Lung (tissue), 12 donors: ENCODE data around the gene PRPF40B. TPM values are rescaled to one million over a fixed set of nuclear protein-coding genes. Genes with fewer than 3 reads are reported as not detected.

Source experiments
- ATAC-seq: fragments of 200-7000 bp; cut with Tn5 transposase; one replicate; pipeline ENCODE4 v1.9.1; 2020; ENCODE audit warnings: moderate number of reproducible peaks; ENCODE audit not compliant: insufficient read depth, low FRiP score
- DNase-seq, 3 donors: peaks; one replicate each; pipeline ENCODE4 v3.0.0-alpha.2; 2013 to 2017
- H3K27ac ChIP-seq, 2 donors: one replicate each; pipeline ENCODE4 v1.5.1; 2013; ENCODE audit warnings: mild to moderate bottlenecking in 2 of 2, moderate library complexity in 2 of 2, control low read depth in 1 of 2, inconsistent platforms in 1 of 2, low read depth in 1 of 2, low read length in 1 of 2
- H3K27me3 ChIP-seq, 3 donors: one replicate each; pipeline ENCODE4 v1.5.1; 2013; ENCODE audit warnings: low read length in 2 of 3; ENCODE audit not compliant: control insufficient read depth in 3 of 3, insufficient read depth in 3 of 3
- H3K36me3 ChIP-seq, 4 donors: one replicate each; pipeline ENCODE4 v1.5.1; 2013; ENCODE audit warnings: low read length in 4 of 4, mild to moderate bottlenecking in 1 of 4, moderate library complexity in 1 of 4; ENCODE audit not compliant: control insufficient read depth in 4 of 4, insufficient read depth in 4 of 4
- H3K4me1 ChIP-seq, 5 donors: one replicate each; pipeline ENCODE4 v1.5.1; 2013; ENCODE audit warnings: low read length in 5 of 5, mild to moderate bottlenecking in 2 of 5, moderate library complexity in 1 of 5; ENCODE audit not compliant: control insufficient read depth in 5 of 5, insufficient read depth in 5 of 5
- H3K4me3 ChIP-seq: one replicate; pipeline ENCODE4 v1.5.1; 2013; ENCODE audit warnings: mild to moderate bottlenecking, control low read depth, moderate library complexity
- H3K9ac ChIP-seq, 2 donors: one replicate each; pipeline ENCODE4 v1.5.1; 2013; ENCODE audit warnings: low read length in 2 of 2, control low read depth in 1 of 2; ENCODE audit not compliant: insufficient read depth in 1 of 2
- H3K9me3 ChIP-seq, 4 donors: one replicate each; pipeline ENCODE4 v1.5.1; 2013; ENCODE audit warnings: low read length in 3 of 4, mild to moderate bottlenecking in 1 of 4, moderate library complexity in 1 of 4; ENCODE audit not compliant: control insufficient read depth in 4 of 4, insufficient read depth in 3 of 4
- CTCF ChIP-seq: IDR thresholded peaks from 2 replicates; pipeline ENCODE4 v1.5.1; 2012; ENCODE audit warnings: mild to moderate bottlenecking; ENCODE audit errors: control extremely low read depth, extremely low read depth
- WGBS, 2 donors: extraction: QIAGEN DNeasy Blood & Tissue Kit; methylation state at CpG; one replicate each; pipeline ENCODE4 v1.1.7; 2013; 5-methylcytosine and 5-hydroxymethylcytosine counted together
- polyA plus RNA-seq, 2 donors: library from polyadenylated mRNA; stranded (reverse); fragments of 200-250 nt; gene quantifications; one replicate each; pipeline ENCODE4 v1.2.1, GENCODE V29; 2013
- total RNA-seq, 2 donors: library from RNA; depleted of rRNA in 1 of 2; stranded (reverse); fragments of >200 nt in 1 of 2; gene quantifications; one replicate each; pipeline ENCODE4 v1.2.1, GENCODE V29; 2014 to 2021
- donor health status: control.
- donor health status: control.
- donor health status: Bipolar disorder and iron deficiency.
- donor health status: healthy.
- donor health status: DM: yes; HTN: yes; CAD: no.

Gene PRPF40B
- total and polyA plus RNA-seq, 4 donors, result 10.0 to 20.0 (median 17.1) TPM

GRCh38 chr12:49633703-49634345 lies 10.5 kb downstream of the PRPF40B start:
- Histone ChIP-seq H3K4me3 (no peak overlapping the region), H3K27ac (no peak overlapping the region), H3K4me1 (peaks cover 0 to 18% (median 8%) of the 10 kb centered on the region in 5 donors), H3K9me3 (no peaks in the 10 kb centered on the region), H3K9ac (no peak overlapping the region), H3K36me3 (peaks cover 0 to 16% (median 7%) of the 10 kb centered on the region in 4 donors), H3K27me3 (no peaks in the 10 kb centered on the region)
- WGBS, 2 donors, result 93 to 95% methylated on average over 2 of the region's 2 CpGs
- peak in 1 of 3 donors; percentile 6 for DNase-seq
- TF ChIP-seq CTCF, result no peak
- ATAC-seq, result no peak

- peaks cover 0 to 16% (median 8%) of the 10 kb centered on the region in 4 donors for H3K36me3 ChIP-seq
- peak in 1 of 3 donors; percentile 8 for DNase-seq
- WGBS, 2 donors, result 87 to 89% methylated on average over 9 of the region's 9 CpGs
- no peak overlapping the region for H3K9ac ChIP-seq
- H3K27me3 ChIP-seq, result no peaks in the 10 kb centered on the region
- H3K27ac ChIP-seq, result no peak overlapping the region
- TF ChIP-seq CTCF, result no peak
- no peaks in the 10 kb centered on the region for H3K9me3 ChIP-seq
- H3K4me1 ChIP-seq, result peaks cover 0 to 18% (median 8%) of the 10 kb centered on the region in 5 donors
- ATAC-seq, result no peak
- H3K4me3 ChIP-seq, result no peak overlapping the region
These were observed 11.7 kb downstream of the PRPF40B start for GRCh38 chr12:49635036-49635435.

- no peak for TF ChIP-seq CTCF
- DNase-seq (peak in 1 of 3 donors; percentile 10), ATAC-seq (no peak)
- H3K4me1 ChIP-seq, result peaks cover 0 to 18% (median 8%) of the 10 kb centered on the region in 5 donors
- no peaks in the 10 kb centered on the region for H3K27me3 ChIP-seq
- H3K27ac ChIP-seq, result no peak overlapping the region
- WGBS, 2 donors, result 96% methylated on average over 4 of the region's 4 CpGs
- H3K9me3 ChIP-seq, result no peaks in the 10 kb centered on the region
- no peak overlapping the region for H3K4me3 ChIP-seq
- H3K36me3 ChIP-seq, result peaks cover 0 to 16% (median 9%) of the 10 kb centered on the region in 4 donors
- H3K9ac ChIP-seq, result no peak overlapping the region
These were observed 12.3 kb downstream of the PRPF40B start for GRCh38 chr12:49635656-49636055.

DNA sequence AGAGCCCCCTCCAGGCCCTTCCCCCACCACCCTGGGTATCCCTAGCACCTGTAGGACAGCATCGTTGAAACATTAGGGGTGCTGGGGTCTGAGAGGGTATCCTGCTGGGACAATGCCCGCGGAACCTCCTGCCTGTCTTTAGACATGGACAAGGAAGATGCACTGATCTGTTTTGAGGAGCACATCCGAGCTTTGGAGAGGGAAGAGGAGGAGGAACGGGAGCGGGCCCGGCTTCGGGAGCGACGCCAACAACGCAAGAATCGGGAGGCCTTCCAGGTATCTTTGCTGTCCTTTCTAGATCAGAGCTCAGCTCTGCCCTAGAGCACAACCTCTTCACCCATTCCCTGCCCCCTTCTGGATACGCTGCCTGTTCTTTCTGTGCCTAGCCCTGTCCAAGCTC lies 13.2 kb downstream of the PRPF40B start:
- peak overlapping the region in 1 of 2 donors; percentile 65 for H3K9ac ChIP-seq
- no peaks in the 10 kb centered on the region for H3K9me3 ChIP-seq
- H3K36me3 ChIP-seq, result peaks cover 0 to 16% (median 13%) of the 10 kb centered on the region in 4 donors
- DNase-seq (no peak), ATAC-seq (no peak)
- peaks cover 0 to 18% (median 8%) of the 10 kb centered on the region in 5 donors for H3K4me1 ChIP-seq
- H3K27ac ChIP-seq, result no peak overlapping the region
- no peak for TF ChIP-seq CTCF
- H3K4me3 ChIP-seq, result no peak overlapping the region
- WGBS, 2 donors, result 65 to 87% methylated on average over 13 of the region's 13 CpGs
- H3K27me3 ChIP-seq, result no peaks in the 10 kb centered on the region
